ENCODE data around the gene PMEPA1.

- TF ChIP-seq POLR2AphosphoS5 (IDR thresholded peaks at IDR 0.05; ENCODE audit: low read depth) (no peak), CTCF (conservative IDR thresholded peaks at IDR 0.05; ENCODE audit: low read depth in 2 of 2) (no peak), EZH2 (IDR thresholded peaks at IDR 0.05; ENCODE audit: low read depth, unreplicated experiment) (no peak), EZH2phosphoT487 (IDR thresholded peaks at IDR 0.05; ENCODE audit: unreplicated experiment) (no peak), NANOG (IDR thresholded peaks at IDR 0.05; ENCODE audit: borderline replicate concordance) (no peak), REST (IDR thresholded peaks at IDR 0.05; ENCODE audit: unreplicated experiment) (no peak), ZNF114 (CRISPR knock-in tag; IDR thresholded peaks at IDR 0.05) (no peak), JUNB (IDR thresholded peaks at IDR 0.05; ENCODE audit: unreplicated experiment) (no peak), CREB1 (CRISPR knock-in tag; IDR thresholded peaks at IDR 0.05; ENCODE audit: low read depth) (no peak), ETS1 (IDR thresholded peaks at IDR 0.05) (no peak), ZNF462 (CRISPR knock-in tag; IDR thresholded peaks at IDR 0.05) (no peak), ZNF331 (CRISPR knock-in tag; IDR thresholded peaks at IDR 0.05; ENCODE audit: low read depth) (no peak), STAT1 (IDR thresholded peaks at IDR 0.05; ENCODE audit: unreplicated experiment) (no peak)
Observed at GRCh38 chr20:57682184-57683101, 27.4 kb downstream of the PMEPA1 start.

Data from GM23338 (cell line).